ENCODE results near the gene NEXN. TPM values are rescaled to one million over a fixed set of nuclear protein-coding genes. Genes with fewer than 3 reads are reported as not detected.
A peak's percentile ranks its signal among the peaks of the same experiment; 100 is the strongest.

NEXN gene
- total RNA-seq, 1 donor from 2014 or later: 26.4 TPM

- peaks cover 14% of the 10 kb centered on the region for H3K36me3 ChIP-seq
- no peaks in the 10 kb centered on the region for H3K27me3 ChIP-seq
- TF ChIP-seq CTCF (IDR thresholded peaks at IDR 0.05): no peak
- intact Hi-C loops (cut with DNase I): loop anchor here (10.0 kb wide), 1 partner anchor 139 kb away; no protein-coding TSS in a partner anchor
- no peaks in the 10 kb centered on the region for H3K9me3 ChIP-seq
- H3K4me3 ChIP-seq: peak overlapping the region; percentile 71
- no peak overlapping the region for H3K27ac ChIP-seq
- ATAC-seq: no peak
- DNase-seq: no peak
- peaks cover 31% of the 10 kb centered on the region for H3K4me1 ChIP-seq
Observed at GRCh38 chr1:77975386-77975785, 87.0 kb downstream of the NEXN start.

GRCh38 chr1:77975907-77976306 is 87.5 kb downstream of the NEXN start:
- Histone ChIP-seq H3K4me1 (peaks cover 36% of the 10 kb centered on the region), H3K27me3 (no peaks in the 10 kb centered on the region), H3K36me3 (peaks cover 14% of the 10 kb centered on the region), H3K9me3 (no peaks in the 10 kb centered on the region), H3K4me3 (peak overlapping the region; percentile 71), H3K27ac (no peak overlapping the region)
- no peak for DNase-seq
- intact Hi-C loops (cut with DNase I): loop anchor here (10.0 kb wide), 1 partner anchor 139 kb away; no protein-coding TSS in a partner anchor
- TF ChIP-seq CTCF (IDR thresholded peaks at IDR 0.05): no peak
- ATAC-seq: no peak

GRCh38 chr1:77976433-77977076 is 88.1 kb downstream of the NEXN start:
- Histone ChIP-seq H3K27ac (no peak overlapping the region), H3K4me3 (peak overlapping the region; percentile 71), H3K36me3 (peaks cover 11% of the 10 kb centered on the region), H3K27me3 (no peaks in the 10 kb centered on the region), H3K4me1 (peaks cover 36% of the 10 kb centered on the region), H3K9me3 (no peaks in the 10 kb centered on the region)
- intact Hi-C loops (cut with DNase I): loop anchor here (10.0 kb wide), 1 partner anchor 138 kb away; no protein-coding TSS in a partner anchor
- no peak for TF ChIP-seq CTCF (IDR thresholded peaks at IDR 0.05)
- no peak for ATAC-seq
- no peak for DNase-seq

DNA sequence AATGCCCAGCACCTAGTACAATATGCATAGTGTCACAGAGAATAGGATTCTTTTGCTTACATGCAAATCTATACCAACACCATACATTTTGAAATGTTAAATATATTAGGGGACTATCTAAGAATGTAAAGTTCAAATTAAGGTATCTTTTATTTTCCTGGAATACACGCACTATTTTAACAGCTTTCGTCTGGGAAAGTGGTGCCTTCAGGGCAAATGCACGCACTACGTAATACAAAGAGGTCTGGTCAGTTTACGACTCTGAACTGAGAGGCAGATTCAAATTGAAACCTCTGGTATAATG is 89.5 kb downstream of the NEXN start:
- H3K9me3 ChIP-seq: no peaks in the 10 kb centered on the region
- ATAC-seq (no peak), DNase-seq (no peak)
- peak overlapping the region; percentile 71 for H3K4me3 ChIP-seq
- intact Hi-C loops (cut with DNase I): loop anchor here (10.0 kb wide), 1 partner anchor 137 kb away; no protein-coding TSS in a partner anchor
- TF ChIP-seq CTCF (IDR thresholded peaks at IDR 0.05): no peak
- H3K36me3 ChIP-seq: peaks cover 6% of the 10 kb centered on the region
- peaks cover 36% of the 10 kb centered on the region for H3K4me1 ChIP-seq
- H3K27me3 ChIP-seq: no peaks in the 10 kb centered on the region
- peak overlapping the region; percentile 98 for H3K27ac ChIP-seq

DNA sequence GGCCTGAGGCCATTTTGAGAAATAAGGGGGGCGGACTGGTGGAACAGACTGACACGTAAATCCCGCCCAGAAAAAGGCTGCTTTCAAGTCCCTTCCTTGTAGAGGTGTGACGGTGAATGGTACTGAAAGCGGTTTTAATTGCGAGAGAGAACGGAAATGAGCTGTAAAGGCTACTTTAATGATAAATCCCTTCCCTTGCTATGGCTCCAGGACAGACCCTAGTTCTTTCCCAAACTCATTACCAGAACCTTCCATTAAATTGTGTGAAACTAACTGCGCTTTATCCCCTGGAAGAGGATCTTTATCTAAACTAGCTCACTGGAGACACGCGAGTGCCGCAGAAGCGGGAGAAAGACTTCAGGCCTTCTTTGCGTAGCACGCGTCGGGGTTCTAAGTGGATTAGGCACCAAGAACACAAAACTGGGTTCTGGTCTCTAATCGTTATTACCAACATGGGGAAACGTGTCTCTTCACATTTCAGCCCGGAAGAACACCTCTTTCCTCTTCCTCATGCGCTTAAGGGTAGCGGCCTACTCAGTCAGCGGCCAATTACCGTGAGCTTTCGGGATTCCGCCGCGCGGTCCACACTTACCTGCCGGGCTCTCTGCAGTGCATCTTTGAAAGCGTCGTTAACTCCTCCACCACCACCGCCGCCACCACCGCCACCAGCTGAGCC is 90.0 kb downstream of the NEXN start:
- Histone ChIP-seq H3K27me3 (no peaks in the 10 kb centered on the region), H3K36me3 (peaks cover 6% of the 10 kb centered on the region), H3K9me3 (no peaks in the 10 kb centered on the region), H3K27ac (peak overlapping the region; percentile 98), H3K4me3 (peak overlapping the region; percentile 71), H3K4me1 (peaks cover 36% of the 10 kb centered on the region)
- DNase-seq: no peak
- peak; percentile 82 for ATAC-seq
- intact Hi-C loops (cut with DNase I): loop anchor here (10.0 kb wide), 1 partner anchor 136 kb away; no protein-coding TSS in a partner anchor
- TF ChIP-seq CTCF (IDR thresholded peaks at IDR 0.05): no peak
